Stomach (tissue), 4 donors: ENCODE measurements around the gene STK32A.

Experiments used
- CTCF ChIP-seq, 7 experiments: fragments of 450-650 bp in 4 of 7; fragments of 200-600 bp in 3 of 7; sonication (generic) in 3 of 7; IDR thresholded peaks; one replicate each; pipeline ENCODE4 v1.5.1; 2016 to 2019; ENCODE audit warnings: antibody characterized with exemption in 7 of 7, control low read depth in 2 of 7, mild to moderate bottlenecking in 1 of 7
- EP300 ChIP-seq: sonication (generic); formaldehyde crosslinking; IDR thresholded peaks from one replicate; pipeline ENCODE4 v1.6.1; 2017; ENCODE audit warnings: antibody characterized with exemption
- POLR2A ChIP-seq, 4 donors: fragments of 450-650 bp; IDR thresholded peaks; one replicate each; pipeline ENCODE4 v1.6.1; 2016; ENCODE audit warnings: antibody characterized with exemption in 4 of 4, control low read depth in 2 of 4, mild to moderate bottlenecking in 1 of 4, moderate library complexity in 1 of 4
- POLR2AphosphoS5 ChIP-seq, 3 donors: sonication (generic); formaldehyde crosslinking; IDR thresholded peaks; one replicate each; pipeline ENCODE4 v1.6.1; 2016; ENCODE audit warnings: antibody characterized with exemption in 3 of 3

GRCh38 chr5:147377682-147378081 lies 142.9 kb downstream of the STK32A start:
- TF ChIP-seq EP300 (no peak), POLR2AphosphoS5 (IDR thresholded peaks at IDR 0.05) (no peak), CTCF (IDR thresholded peaks at IDR 0.05) (no peak), POLR2A (IDR thresholded peaks at IDR 0.05) (no peak)
